ENCODE measurements around the gene EVC.

Gene EVC

GRCh38 chr4:5842456-5842855 is 131.5 kb downstream of the EVC start:
- no peak for TF ChIP-seq SIN3A (IDR thresholded peaks at IDR 0.05; ENCODE audit: borderline replicate concordance, insufficient read depth, low read length)
- no peak for TF ChIP-seq FOXP2 (optimal IDR thresholded peaks at IDR 0.05; ENCODE audit: borderline replicate concordance, extremely low read depth, extremely low read length, insufficient read depth)
- TF ChIP-seq POLR2AphosphoS5 (IDR thresholded peaks at IDR 0.05; ENCODE audit: low read depth, low read length), result no peak
- TF ChIP-seq REST (IDR thresholded peaks at IDR 0.05; ENCODE audit: insufficient read depth in 1 of 2, low read depth in 2 of 2, low read length in 2 of 2), result no peak
- TF ChIP-seq TAF1 (IDR thresholded peaks at IDR 0.05; ENCODE audit: borderline replicate concordance, insufficient read depth, low read length), result no peak

- TF ChIP-seq TAF1 (IDR thresholded peaks at IDR 0.05; ENCODE audit: borderline replicate concordance, insufficient read depth, low read length) (no peak), SIN3A (IDR thresholded peaks at IDR 0.05; ENCODE audit: borderline replicate concordance, insufficient read depth, low read length) (no peak), REST (IDR thresholded peaks at IDR 0.05; ENCODE audit: insufficient read depth in 1 of 2, low read depth in 2 of 2, low read length in 2 of 2) (no peak), FOXP2 (optimal IDR thresholded peaks at IDR 0.05; ENCODE audit: borderline replicate concordance, extremely low read depth, extremely low read length, insufficient read depth) (no peak), POLR2AphosphoS5 (IDR thresholded peaks at IDR 0.05; ENCODE audit: low read depth, low read length) (no peak)
These were observed 132.9 kb downstream of the EVC start for GRCh38 chr4:5843573-5844530.

- TF ChIP-seq TAF1 (IDR thresholded peaks at IDR 0.05; ENCODE audit: borderline replicate concordance, insufficient read depth, low read length) (no peak), REST (IDR thresholded peaks at IDR 0.05; ENCODE audit: insufficient read depth in 1 of 2, low read depth in 2 of 2, low read length in 2 of 2) (no peak), SIN3A (IDR thresholded peaks at IDR 0.05; ENCODE audit: borderline replicate concordance, insufficient read depth, low read length) (no peak), POLR2AphosphoS5 (IDR thresholded peaks at IDR 0.05; ENCODE audit: low read depth, low read length) (no peak), FOXP2 (optimal IDR thresholded peaks at IDR 0.05; ENCODE audit: borderline replicate concordance, extremely low read depth, extremely low read length, insufficient read depth) (no peak)
These were observed 134.3 kb downstream of the EVC start for GRCh38 chr4:5845035-5845905.

GRCh38 chr4:5851637-5852301 is 140.8 kb downstream of the EVC start:
- no peak for TF ChIP-seq POLR2AphosphoS5 (IDR thresholded peaks at IDR 0.05; ENCODE audit: low read depth, low read length)
- TF ChIP-seq SIN3A (IDR thresholded peaks at IDR 0.05; ENCODE audit: borderline replicate concordance, insufficient read depth, low read length), result no peak
- TF ChIP-seq FOXP2 (optimal IDR thresholded peaks at IDR 0.05; ENCODE audit: borderline replicate concordance, extremely low read depth, extremely low read length, insufficient read depth), result no peak
- TF ChIP-seq TAF1 (IDR thresholded peaks at IDR 0.05; ENCODE audit: borderline replicate concordance, insufficient read depth, low read length), result no peak
- no peak for TF ChIP-seq REST (IDR thresholded peaks at IDR 0.05; ENCODE audit: insufficient read depth in 1 of 2, low read depth in 2 of 2, low read length in 2 of 2)
